Measurements from ENCODE around the gene PLA2R1.

PLA2R1 gene

DNA sequence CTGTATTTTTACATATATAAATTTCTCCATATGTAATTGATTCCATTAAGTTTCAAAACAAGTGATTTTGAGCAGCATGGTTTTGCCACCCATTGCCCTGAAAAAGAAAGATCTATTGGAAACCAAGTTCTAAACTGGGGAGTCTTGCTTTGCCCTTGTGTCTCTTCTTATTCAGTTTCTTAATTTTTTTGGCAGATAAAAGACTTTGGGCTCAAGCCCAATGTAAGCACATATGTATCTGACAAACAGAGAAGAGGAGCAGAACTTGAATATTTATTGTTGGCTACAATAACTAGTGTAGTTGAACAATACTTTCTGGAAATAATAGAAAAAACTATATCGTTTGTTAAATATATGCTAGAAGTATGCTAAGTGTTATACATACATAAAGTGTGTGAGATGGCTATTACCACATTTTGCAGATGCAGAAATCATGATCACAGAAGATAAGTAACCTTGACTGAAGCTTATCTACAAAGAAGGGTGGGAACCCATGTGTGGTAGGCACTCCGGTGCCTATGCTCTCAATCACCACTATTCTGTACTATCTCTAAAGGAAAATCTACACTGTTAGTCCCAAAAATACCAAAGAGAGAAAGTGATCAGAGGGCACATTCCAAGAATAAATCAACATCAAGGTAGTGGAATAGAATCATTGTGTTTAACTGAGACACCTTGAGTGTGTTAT is 109.1 kb downstream of the PLA2R1 start:
- TF ChIP-seq, protein P1, sequence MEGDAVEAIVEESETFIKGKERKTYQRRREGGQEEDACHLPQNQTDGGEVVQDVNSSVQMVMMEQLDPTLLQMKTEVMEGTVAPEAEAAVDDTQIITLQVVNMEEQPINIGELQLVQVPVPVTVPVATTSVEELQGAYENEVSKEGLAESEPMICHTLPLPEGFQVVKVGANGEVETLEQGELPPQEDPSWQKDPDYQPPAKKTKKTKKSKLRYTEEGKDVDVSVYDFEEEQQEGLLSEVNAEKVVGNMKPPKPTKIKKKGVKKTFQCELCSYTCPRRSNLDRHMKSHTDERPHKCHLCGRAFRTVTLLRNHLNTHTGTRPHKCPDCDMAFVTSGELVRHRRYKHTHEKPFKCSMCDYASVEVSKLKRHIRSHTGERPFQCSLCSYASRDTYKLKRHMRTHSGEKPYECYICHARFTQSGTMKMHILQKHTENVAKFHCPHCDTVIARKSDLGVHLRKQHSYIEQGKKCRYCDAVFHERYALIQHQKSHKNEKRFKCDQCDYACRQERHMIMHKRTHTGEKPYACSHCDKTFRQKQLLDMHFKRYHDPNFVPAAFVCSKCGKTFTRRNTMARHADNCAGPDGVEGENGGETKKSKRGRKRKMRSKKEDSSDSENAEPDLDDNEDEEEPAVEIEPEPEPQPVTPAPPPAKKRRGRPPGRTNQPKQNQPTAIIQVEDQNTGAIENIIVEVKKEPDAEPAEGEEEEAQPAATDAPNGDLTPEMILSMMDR (IDR thresholded peaks at IDR 0.05; ENCODE audit: low read depth, low read length), result no peak
- H3K4me3 ChIP-seq (replicated peaks in 1 of 2; ENCODE audit: low read depth in 2 of 2, low read length in 2 of 2), result no peak overlapping the region

DNA sequence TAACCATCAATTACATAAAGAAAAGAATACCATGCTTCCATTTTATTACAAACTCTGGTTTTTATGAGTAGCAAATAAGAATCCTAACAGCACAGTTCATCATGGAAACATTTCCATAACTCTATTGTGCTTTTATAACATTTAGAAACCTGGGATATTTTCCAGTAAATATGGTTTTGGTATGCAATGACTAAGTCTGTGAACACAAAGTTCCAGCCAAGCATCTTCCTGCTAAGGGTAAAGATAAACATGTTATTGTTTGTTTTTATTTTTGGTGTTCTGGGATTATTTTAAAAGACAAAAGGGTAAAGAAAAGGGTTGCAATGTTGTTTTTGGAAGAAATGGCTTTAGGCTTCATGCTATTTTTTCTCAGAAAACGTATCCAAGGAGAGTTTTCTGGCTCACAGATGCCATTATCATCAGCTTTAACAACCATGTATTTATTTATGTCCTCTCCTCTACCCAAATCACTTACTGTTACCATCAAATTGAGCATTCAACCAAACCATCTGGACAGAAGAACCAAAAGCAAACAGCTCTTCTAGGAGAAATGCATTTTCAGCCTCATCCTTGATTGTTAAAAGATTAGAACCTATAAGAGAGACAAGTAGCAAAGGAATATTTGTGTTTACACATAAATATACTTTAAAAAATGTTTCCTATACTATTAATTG is 116.0 kb downstream of the PLA2R1 start:
- DNase-seq (ENCODE audit: low read depth in 2 of 2), result peak; percentile 91 to 92

More for the DNA sequence above, 109.1 kb downstream of the PLA2R1 start:
- DNase-seq (ENCODE audit: low read depth in 2 of 2), result peak; percentile 16 to 25

DNA sequence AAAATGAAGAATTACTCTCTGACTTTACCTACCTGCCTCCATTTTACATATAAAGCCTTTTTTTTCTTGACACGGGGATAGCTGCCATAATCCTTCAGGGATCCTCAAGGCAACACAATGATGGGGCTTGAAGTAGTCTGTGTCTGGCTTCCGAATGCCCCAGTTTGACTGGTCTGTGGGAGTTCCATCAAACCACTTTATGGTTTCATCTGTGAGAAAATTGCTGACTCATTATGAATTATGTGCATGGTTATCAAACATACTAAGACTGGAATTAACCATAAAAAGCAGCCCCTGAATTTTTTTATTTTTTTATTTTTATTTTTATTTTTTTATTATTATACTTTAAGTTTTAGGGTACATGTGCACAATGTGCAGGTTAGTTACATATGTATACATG is 117.5 kb downstream of the PLA2R1 start:
- peak in 1 of 2 donors; percentile 18 for DNase-seq (ENCODE audit: low read depth in 2 of 2)
- TF ChIP-seq, protein P1 (IDR thresholded peaks at IDR 0.05; ENCODE audit: low read depth, low read length), result no peak
- no peak overlapping the region for H3K4me3 ChIP-seq (replicated peaks in 1 of 2; ENCODE audit: low read depth in 2 of 2, low read length in 2 of 2)

More for the DNA sequence above, 116.0 kb downstream of the PLA2R1 start:
- H3K4me3 ChIP-seq (replicated peaks in 1 of 2; ENCODE audit: low read depth in 2 of 2, low read length in 2 of 2), result no peak overlapping the region
- TF ChIP-seq, protein P1 (IDR thresholded peaks at IDR 0.05; ENCODE audit: low read depth, low read length), result no peak

DNA sequence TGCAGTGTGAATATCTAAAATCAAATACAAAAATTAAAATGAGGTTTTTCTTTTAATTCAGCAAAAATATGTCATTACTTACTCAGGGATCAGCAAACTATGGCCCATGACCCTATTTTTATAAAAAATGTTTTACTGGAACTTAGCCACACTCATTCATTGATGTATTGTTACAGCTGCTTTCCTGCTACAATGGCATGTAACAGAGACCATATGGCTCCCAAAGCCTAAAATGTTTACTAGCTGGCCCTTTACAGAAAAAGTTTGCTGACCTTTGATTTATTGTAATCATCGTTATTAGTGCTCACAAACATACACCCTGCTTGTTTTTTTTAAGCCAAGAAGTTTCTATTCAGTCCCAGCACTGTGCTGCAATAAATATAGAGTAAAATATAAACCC is 120.3 kb downstream of the PLA2R1 start:
- TF ChIP-seq, protein P1 (IDR thresholded peaks at IDR 0.05; ENCODE audit: low read depth, low read length), result no peak
- H3K4me3 ChIP-seq (replicated peaks in 1 of 2; ENCODE audit: low read depth in 2 of 2, low read length in 2 of 2), result no peak overlapping the region
- peak; percentile 73 to 81 for DNase-seq (ENCODE audit: low read depth in 2 of 2)

DNA sequence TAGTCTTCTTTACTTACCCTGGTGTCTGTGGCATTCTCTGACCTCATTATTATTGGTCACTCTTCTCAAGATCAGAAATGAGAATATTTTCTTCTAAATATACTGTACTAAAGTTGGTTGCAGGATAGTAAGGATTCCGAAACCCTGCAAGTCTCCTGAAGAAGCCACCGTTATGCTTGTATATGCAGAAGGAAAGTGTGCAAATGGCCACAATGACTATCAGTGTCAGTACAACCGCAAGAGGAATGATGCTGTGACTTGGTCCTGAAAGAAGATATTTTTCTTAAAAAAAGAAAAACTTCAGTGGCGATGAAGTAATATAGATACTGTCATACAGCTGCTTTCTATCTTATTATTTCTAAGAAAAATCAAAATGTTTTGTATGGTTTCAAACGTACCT is 120.7 kb downstream of the PLA2R1 start:
- no peak for DNase-seq (ENCODE audit: low read depth in 2 of 2)
- TF ChIP-seq, protein P1 (IDR thresholded peaks at IDR 0.05; ENCODE audit: low read depth, low read length), result no peak
- H3K4me3 ChIP-seq (replicated peaks in 1 of 2; ENCODE audit: low read depth in 2 of 2, low read length in 2 of 2), result no peak overlapping the region

DNA sequence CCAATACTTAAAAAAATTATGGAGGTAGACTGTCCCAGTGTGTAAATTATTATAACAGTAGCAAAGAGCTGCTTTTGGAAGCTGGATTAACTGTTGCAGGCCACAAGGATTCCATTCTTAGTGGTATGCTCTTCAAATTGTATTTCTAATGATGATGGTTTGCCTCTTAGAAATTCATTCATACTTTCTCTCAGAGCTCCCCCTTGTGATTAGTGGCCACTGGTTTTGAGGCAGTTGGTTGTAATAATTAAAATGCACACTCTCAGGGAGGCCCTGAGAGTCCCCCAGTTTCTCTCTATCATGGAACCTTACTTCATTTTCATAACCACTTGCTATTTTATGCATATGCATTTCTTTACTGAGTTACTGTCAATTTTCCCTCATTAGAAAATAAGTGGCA is 122.5 kb downstream of the PLA2R1 start:
- DNase-seq (ENCODE audit: low read depth in 2 of 2), result peak; percentile 42 to 58
- no peak overlapping the region for H3K4me3 ChIP-seq (replicated peaks in 1 of 2; ENCODE audit: low read depth in 2 of 2, low read length in 2 of 2)
- TF ChIP-seq, protein P1 (IDR thresholded peaks at IDR 0.05; ENCODE audit: low read depth, low read length), result peak; percentile 38

Data from cardiac fibroblast (primary cell).